Stimulated activated CD4-positive, alpha-beta T cell treated with anti-CD3 and anti-CD28 coated beads, Interleukin-4, amount 100 ng/mL, for 4 hours (primary cell): ENCODE data around the gene PAQR3.
A peak's percentile ranks its signal among the peaks of the same experiment; 100 is the strongest.

ENCODE experiments used
- DNase-seq, 2 experiments: peaks; one replicate each; pipeline ENCODE4 v3.0.0-alpha.2; 2020

Gene PAQR3, protein sequence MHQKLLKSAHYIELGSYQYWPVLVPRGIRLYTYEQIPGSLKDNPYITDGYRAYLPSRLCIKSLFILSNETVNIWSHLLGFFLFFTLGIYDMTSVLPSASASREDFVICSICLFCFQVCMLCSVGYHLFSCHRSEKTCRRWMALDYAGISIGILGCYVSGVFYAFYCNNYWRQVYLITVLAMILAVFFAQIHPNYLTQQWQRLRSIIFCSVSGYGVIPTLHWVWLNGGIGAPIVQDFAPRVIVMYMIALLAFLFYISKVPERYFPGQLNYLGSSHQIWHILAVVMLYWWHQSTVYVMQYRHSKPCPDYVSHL

DNA sequence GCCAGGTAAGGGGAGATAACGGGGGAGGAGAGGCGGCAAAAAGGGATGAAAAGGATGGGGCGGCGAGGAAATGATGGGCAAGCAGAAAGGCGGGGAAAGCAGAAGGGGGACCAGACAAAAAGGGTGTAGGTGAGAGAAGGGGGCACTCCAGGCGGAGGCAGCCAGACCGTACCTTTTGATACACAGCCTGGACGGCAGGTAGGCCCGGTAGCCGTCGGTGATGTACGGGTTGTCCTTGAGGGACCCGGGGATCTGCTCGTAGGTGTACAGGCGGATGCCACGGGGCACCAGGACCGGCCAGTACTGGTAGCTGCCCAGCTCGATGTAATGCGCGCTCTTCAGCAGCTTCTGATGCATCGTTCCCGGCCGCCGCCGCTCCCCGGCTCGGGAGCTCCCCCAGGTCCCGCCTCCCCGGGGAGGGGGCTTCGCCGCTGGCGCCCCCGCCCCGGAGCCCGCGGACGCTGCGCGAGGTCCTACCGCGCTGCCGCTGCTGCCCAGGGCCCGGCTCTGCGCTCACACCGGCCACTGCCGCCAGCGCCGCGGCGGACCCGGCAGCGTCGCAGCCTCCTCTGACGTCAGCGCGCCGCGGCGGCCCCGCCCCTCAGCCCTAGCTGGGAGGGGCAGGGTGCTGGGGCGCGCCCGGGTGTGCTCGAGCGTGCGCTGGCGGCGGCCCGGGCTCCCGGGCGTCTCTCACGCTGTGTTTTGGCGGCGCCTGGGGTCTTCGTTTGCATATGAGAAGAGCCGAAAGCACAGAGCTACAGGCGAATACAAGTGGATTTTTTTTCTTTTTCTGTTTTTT is at the start of gene PAQR3:
PAQR3 (minus strand) TSS at position 571 of the 799 bp plus-strand sequence; CDS start at position 357, 214 bp downstream.
- peak; percentile 76 to 88 for DNase-seq

DNA sequence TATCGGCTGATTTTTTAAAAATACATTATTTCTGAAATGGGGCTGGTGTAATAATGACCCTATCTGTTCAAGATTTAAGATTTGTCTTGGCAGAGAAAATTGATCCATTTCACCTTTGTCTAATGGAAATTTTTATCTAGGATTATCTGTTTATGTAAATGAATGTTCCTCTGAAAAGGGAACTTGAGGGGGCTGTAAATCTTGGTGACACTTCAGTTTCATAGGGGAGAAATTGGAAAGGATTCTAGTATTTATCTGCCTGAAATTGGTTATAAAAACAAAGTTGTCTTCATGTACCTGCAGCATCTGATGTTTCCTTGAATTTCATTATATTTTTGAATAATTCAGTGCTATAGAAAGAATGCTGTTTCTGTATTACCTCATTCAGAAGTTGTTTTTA is 48.4 kb upstream of the PAQR3 start:
- DNase-seq, result no peak

DNA sequence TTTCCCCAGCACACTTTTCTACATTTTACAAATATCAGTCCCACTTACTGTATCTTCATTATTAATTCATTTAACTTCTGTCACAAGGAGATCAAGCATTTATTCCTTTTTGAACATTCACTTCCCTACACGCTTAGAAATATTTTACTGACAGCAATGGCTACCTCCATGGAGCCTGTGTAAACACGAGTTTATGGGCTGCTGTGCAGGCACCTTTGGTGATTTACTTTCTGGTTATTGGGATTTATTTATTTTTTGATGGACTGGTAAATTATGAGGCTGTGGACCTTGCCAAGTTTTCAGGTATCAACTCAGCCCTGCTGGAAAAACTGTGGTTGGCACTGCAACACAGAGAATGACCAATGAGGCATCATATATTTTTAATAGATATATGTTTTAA is 45.4 kb upstream of the PAQR3 start:
- DNase-seq, result no peak

DNA sequence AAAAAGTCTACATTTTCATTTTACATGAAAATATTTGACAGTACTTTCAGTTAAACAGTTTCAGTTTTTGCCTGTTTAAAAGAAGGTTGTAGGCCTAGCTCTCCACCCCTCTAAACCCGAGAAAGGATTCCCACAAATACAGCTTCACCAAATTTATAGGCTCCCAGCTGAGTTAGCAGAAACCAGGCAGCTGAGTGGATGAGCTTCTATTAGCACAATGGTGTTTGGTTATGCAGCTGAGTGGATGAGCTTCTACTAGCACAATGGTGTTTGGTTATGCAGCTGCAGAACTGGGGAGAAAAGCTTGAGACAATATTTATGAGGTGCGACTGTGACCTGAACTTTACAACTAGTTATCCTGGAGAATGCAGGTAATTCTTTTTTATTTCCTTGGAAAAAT is 36.6 kb upstream of the PAQR3 start:
- DNase-seq, result no peak

DNA sequence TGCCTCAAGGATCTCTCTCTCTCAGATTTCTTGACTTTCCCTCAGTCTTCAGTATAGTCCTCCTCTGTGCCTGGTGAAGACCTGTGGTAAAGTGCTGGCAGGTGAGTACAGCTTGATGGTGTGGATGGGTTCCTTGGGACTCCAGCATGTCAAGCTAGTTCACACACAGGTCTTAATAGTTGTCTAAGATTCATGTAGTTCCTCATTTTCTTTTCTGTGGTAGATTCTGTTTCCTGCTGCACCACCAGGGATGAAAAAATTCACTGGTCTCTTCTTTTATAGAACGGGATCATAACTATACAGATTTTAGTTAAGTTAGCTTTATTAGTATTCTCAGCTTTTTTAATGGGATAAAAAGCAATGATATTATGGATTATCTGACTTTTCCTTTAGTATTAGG is 32.5 kb upstream of the PAQR3 start:
- no peak for DNase-seq

DNA sequence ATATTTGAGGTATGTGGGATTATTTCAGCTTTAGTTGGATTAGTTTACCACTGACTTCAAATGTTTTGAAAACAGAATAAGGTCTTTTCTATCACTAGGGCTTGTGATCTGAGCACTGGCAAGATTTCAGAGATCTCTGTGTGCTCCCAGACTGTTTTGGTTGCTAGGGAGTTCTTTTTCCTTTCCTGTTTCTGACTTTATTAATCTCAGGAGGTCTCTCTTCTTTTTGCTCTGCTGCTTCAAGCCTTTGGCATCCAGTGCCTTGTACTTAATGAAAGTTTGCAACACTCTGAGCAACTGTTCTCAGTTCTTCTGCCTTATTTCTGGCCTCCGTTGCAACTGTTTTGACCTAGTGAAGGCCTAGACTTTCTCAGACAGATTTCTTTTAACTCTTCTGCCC is 32.1 kb upstream of the PAQR3 start:
- no peak for DNase-seq

DNA sequence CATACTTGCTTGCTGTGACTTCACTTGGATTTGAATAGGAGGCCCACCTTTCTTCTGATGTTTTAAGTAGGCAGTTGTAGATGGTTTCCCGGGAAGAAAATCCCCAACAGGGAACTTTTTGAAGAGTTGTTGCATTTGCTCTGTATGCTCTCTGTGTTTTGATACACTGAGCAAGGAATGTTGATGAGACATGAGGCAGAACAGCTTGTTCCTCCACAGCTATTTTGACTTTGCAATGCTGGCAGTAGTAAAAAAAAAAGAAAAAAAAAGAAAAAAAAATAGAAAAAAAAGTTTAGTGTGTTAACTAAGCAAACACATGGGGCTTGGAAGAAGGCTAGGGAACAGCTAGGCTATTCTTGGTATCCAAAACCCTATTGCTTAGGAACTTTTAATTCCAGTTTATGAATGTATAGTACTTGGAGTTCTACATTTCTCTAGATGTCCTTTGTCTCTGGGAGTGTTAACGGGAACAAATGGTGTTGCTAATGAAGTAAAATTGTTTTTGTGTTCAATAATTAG is 23.4 kb upstream of the PAQR3 start:
- no peak for DNase-seq

DNA sequence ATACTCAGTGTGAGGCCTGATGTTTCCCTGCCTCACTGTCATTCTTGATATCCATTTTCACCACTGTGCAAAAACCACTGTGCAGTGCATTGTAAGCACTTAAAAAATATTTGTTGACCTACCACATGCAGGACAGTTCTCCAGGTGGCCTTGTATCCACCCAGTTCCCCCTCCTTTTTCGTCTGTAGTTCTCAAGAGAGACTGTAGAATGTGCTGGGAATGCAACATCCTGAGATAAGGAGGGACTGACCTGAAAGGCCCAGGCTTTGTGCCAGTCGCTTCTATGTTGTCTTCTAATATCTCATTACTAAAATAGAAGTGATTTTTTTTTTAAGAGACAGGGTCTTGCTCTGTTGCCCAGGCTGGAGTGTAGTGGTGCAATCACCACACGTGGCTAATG is 21.7 kb upstream of the PAQR3 start:
- DNase-seq, result no peak

DNA sequence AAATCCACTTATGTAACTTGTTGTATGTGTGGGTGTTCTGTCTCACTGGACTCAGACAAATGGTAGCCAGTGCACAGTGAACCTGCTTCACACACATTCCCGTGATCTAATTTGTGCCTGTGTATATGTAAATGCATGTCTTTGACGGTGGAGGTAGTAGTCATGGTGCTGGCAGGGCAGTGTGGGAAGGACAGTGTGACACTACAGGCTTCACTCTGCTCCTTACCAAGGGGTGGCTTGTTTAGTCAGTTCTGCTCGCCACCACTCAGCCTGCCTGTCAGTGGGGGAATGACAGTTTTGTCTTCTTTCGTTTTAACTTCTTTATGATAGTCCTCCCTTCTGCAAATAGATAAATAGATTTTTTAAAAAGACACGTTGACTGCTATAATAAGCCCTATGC is 17.7 kb upstream of the PAQR3 start:
- no peak for DNase-seq

DNA sequence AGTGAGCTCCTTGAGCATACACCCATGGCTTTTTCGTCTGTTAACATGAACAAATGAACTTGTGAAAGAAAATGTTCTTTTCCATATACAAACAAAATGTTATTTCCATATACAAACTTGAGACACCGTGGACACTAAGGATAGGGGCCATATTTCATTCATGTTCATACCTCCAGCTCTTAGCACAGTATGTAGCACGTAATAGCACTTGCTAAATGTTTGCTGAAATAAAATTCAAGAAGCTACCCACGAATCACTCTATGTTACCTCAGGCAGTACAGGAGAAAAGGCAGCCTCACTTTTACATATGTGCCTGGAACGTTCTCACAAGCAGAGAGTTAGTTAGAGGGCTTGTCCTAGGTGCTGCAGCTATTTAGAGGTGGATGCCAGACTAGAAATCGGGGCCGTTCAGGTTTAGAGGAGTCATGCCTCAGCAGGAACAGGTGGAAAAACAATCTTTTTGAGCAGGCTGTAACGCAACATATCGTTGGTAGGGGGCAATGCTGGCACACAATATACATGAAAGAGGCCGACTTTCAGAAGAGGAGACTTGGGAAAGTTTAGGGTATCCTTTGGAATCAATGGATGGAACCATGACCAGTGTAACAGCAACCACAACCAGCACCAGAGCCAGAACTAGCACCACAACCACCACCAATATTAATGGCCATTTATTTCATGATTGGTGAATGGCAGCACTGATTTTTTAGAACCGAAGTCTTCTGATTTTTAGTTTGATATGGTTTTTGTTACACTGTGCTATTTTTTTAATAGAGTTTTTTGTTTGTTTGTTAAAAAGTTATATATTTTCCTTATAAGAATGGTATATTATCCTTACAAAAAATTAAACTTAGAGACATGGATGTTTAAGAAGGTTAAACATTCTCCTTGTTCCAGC is 14.8 kb upstream of the PAQR3 start:
- DNase-seq, result no peak

DNA sequence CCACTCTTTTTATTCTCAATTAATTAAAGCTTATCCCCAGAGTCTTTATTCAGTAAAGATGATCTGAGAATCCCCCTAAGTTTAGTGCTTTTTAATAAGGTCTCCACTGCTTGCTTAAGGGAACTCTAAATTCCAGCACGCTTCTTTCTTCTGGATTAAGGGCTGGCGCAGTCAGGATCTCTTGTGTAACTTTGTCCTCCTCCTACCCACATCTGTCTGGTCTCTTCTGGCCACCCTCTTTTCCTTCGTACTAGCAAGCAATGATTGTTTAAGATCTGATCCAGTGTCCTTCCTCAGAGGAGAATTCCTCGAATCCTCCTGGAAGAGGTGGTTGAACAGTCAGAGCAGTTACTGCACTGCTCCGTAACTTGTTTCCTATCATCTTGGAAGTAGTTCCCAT is 14.0 kb upstream of the PAQR3 start:
- no peak for DNase-seq

DNA sequence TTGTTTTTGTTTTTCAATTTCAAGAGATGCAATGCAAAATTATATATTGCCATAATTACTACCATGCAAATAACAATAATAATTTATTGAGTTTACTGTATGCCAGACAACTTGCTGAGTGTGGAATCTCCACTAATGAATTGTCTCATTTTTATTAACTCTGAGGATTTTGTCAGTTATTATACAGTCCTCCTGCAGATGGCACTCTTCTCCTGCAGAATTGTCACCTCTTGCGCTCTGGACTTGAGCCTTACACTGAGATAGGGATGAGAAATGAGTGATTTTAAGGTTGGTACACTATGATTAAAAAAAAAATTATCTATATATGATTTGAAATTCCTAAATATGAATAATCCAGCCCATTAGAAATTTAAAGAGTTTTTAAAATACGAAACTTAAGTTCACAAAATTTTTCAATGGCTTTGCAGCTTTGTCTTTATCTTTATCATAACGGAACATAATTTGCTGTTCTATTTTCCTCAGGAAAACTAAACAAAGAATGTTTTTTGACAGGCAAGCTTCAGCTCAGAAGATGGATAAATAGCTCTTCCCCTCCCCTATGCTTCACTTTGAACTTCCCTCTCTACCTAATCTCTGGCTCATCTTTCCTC is 12.7 kb upstream of the PAQR3 start:
- DNase-seq, result no peak

DNA sequence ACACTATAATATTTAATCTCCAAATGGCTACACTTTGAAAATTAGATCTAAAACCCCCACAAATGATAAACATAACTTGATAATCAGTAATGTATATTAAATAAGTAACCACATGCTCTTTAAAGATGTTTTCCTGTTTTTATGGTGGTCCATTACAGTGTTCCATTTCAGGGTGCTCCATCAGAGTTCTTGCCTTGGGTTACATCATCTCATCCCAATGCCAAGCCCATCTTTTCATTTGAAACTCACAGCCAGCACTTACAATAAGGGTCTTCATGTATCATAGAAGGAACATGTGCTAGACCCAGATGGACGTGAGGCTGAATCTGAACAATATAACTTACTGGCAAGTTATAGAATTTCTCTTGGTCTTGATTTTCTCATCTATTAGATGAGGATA is 10.5 kb upstream of the PAQR3 start:
- no peak for DNase-seq

DNA sequence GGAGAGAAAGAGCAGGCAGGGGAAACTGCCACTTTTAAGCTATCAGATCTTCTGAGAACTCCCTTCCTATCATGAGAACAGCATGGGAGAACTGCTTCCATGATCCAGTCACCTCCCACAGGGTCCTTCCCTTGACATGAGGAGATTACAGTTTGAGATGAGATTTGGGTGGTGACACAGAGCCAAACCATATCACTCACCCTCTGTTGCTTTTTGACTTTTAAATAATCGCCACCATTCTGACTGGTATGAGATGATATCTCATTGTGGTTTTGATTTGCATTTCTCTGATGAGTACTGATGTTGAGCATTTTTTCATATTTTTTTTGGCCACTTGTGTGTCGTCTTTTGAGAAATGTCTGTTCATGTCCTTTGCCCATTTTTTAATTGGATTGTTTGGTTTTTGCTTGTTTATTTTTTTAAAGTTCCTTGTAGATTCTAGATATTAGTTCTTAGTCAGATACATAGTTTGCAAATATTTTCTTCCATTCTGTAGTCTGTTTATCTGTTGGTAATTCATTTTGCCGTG is 6.5 kb upstream of the PAQR3 start:
- DNase-seq, result no peak

DNA sequence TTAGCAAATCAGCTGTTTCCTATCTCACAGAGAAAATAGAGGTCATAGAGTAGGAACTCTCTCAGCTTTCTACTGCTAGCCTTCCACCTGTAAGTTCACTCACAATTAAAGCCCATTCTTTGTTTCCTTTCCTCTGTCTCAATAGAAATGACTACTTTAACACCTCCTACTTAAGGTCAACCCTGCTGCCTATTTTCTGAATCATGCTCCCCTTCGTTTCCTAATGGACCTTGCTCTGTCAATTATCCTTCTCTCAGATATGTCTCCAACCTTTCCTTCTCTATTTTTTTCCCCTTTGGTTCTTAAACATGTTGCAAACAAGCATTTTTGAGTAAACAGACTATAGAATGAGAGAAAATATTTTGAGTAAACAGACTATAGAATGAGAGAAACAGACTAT is 5.1 kb upstream of the PAQR3 start:
- DNase-seq, result no peak

DNA sequence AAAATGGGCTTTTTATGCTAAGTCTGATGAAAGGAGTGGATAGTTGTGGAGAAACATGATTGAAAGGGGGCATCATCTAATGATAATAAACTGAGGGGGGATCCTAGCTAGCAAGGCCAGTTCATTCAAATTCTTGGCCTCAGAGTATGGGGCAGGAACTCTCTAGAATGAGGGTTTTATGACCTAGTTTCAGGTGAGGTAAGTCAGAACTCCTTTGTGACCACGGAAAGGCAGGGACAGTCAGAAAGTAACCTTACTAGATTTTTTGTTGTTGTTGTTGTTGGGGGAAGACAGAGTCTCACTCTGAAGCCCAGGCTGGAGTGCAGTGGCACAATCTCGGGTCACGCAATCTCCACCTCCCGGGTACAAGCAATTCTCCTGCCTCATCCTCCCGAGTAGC is 1.5 kb upstream of the PAQR3 start:
- DNase-seq, result no peak

DNA sequence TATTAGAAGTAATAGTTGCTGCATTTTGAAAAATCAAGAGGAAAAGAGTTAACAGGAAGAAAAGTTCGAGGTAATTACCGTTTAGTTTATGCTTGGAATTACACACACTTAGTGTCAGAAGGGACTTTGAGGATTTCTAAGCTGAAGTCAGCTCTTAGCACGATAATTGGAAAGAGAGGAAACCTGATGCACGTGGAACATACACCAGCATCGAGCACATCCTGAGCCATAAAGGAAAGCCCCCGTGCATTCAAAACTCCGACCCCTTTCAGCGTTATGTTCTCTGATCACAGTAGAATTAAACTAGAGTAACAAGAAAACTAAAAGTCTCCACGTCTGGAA is 400 bp upstream of the PAQR3 start:
- DNase-seq, result no peak

DNA sequence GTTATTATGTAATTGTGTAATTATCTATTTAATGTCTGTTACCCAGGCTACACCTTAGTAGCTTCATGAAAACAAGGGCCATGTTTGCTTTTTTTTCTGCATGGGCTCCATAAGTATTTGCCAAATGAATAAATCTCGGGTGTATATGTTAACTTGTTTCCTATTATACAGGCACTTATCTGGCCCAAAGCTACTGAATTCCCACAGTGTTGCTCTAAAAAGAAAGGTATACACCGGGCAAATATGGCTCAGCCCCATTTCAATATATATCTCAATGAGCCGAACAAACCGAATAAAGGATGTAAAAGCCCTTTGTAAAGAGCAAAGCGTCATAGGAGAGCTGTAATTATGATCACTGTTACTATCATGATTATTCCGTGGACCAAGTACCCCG is 767 bp downstream of the PAQR3 start:
- no peak for DNase-seq

DNA sequence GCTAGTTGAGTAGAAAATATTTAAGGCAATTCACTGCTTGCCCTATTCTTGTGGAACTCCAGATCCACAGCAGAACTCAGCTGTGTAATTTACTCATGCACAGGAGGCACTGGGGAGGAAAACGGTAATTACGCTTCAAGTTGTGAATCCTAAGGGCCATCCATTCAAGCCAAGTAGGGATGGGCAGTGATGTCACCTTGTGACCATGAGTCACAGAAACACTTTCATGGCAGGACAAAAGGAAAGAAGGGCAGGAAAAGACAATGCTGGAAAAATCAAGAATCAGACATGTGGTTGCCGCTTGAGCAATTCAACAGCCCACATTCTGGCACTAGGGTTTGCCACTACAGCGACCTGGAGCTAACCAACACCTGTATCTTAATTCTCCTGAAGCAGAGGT is 1.4 kb downstream of the PAQR3 start:
- no peak for DNase-seq

DNA sequence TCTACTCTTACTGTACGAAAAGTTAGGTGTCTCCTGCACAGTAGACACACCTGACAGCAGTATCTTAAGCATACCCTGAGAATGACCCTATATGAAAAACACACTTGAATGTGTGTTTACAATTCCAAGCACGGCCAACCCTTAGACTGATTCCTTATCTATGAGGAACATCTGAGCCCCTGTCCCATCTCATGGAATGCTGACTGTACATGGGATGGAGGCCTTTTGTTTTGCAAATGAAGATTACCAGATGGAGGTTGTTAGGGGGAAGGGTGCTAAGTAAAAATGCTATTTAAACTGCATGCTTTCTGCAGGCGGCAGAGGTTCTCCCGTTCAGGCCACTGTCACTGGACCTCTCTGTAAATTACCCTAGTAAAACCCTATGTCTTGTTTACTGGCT is 2.2 kb downstream of the PAQR3 start:
- no peak for DNase-seq

DNA sequence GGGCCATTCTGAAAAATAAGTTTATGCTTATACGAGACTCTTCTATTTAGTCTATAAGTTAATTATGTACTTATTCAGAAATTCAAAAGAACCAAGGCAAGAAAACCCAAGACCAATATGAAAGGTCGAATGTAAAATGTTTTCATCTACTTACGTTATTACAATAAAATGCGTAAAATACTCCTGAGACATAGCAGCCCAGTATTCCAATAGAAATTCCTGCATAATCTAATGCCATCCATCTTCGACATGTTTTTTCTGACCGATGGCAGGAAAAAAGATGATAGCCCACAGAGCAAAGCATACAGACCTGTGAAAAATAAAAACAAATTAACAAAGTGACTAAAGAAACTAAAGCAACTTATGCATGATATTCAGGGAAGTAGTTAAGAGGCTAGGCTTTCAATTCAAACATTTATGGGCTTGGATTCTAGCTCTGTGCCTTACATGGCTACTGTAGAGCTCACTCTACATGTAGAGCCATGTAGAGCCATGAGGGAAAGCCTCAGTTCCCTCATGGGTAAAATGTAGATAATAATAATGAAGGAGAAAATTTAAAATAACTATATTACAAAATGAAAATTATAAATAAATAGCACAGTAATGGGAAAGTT is 9.1 kb downstream of the PAQR3 start:
- DNase-seq, result no peak

DNA sequence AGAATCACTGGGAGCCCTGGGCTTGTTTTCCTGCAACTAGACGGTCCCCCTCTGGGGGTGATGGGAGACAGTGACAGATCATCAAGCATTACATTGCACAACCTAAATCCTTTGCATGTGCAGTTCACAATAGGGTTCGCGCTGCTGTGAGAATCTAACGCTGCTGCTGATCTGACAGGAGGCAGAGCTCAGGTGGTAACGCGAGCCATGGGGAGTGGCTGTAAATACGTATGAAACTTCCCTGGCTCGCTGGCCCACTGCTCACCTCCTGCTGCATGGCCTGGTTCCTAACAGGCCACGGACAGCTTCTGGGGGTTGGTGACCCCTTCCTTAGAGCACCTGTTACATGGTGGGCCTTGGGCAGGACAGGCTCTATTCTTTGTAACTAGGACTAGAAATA is 10.4 kb downstream of the PAQR3 start:
- DNase-seq, result no peak
